Ascending aorta (tissue), 2 donors: Measurements from ENCODE around the gene CD68. TPM values are rescaled to one million over a fixed set of nuclear protein-coding genes. Genes with fewer than 3 reads are reported as not detected.

Source experiments
- DNase-seq, 2 donors: peaks; one replicate each; pipeline ENCODE4 v3.0.0-alpha.2; 2019; ENCODE audit warnings: low spot score in 2 of 2
- H3K27ac ChIP-seq, 2 donors: fragments of 200-600 bp; sonication (generic); one replicate each; pipeline ENCODE4 v1.5.1; 2016 to 2017; ENCODE audit warnings: mild to moderate bottlenecking in 1 of 2
- H3K27me3 ChIP-seq: fragments of 200-600 bp; sonication (generic); one replicate; pipeline ENCODE4 v1.5.1; 2017
- H3K36me3 ChIP-seq, 2 donors: fragments of 200-600 bp; sonication (generic); one replicate each; pipeline ENCODE4 v1.5.1; 2016
- H3K4me1 ChIP-seq, 2 donors: fragments of 200-600 bp; sonication (generic); one replicate each; pipeline ENCODE4 v1.5.1; 2016 to 2017; ENCODE audit warnings: mild to moderate bottlenecking in 1 of 2
- H3K4me3 ChIP-seq, 2 donors: fragments of 200-600 bp; sonication (generic); one replicate each; pipeline ENCODE4 v1.5.1; 2016 to 2017; ENCODE audit warnings: mild to moderate bottlenecking in 1 of 2
- H3K9me3 ChIP-seq, 2 donors: fragments of 200-600 bp; sonication (generic); one replicate each; pipeline ENCODE4 v1.5.1; 2016
- intact Hi-C: fragments of 100-400 bp; cut with DNase I; formaldehyde crosslinking; loops from one replicate; pipeline ENCODE4 v1.15.1; 2023
- total RNA-seq: library from RNA; depleted of rRNA; stranded (reverse); fragments of >200 nt; gene quantifications from one replicate; pipeline ENCODE4 v1.1.0, GENCODE V29; 2016
- TF ChIP-seq, protein P1 (sequence below), 3 experiments: fragments of 200-600 bp in 2 of 3; fragments of 450-650 bp in 1 of 3; sonication (generic) in 2 of 3; IDR thresholded peaks; one replicate each; pipeline ENCODE4 v1.5.1; 2016 to 2019; ENCODE audit warnings: antibody characterized with exemption in 3 of 3, mild to moderate bottlenecking in 1 of 3, moderate library complexity in 1 of 3

Gene CD68
- total RNA-seq, 1 donor from 2014 or later: 151 TPM

DNA sequence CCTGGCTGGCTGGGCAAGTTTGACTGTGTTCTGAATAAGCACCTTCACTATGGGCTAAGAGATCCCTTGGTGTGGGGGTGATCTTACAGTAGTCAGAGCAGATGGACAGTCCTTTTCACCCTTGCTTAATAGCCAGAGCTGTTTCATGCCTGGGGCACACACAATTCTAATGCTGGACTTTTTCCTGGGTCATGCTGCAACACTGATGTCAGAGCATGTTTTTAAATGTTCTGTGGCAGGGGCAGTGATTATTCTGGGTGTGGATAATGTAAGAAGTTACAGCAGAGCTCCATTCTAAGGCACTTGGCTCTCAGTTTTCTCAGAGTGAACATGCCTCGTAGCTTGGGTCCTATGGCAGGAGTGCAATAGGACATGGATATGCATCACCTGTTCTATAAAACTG is 4.0 kb upstream of the CD68 start:
- Histone ChIP-seq H3K27ac (peak overlapping the region in 1 of 2 donors; percentile 93), H3K27me3 (no peaks in the 10 kb centered on the region), H3K36me3 (peaks cover 56 to 62% of the 10 kb centered on the region in 2 donors), H3K9me3 (no peaks in the 10 kb centered on the region), H3K4me1 (peaks cover 3 to 28% of the 10 kb centered on the region in 2 donors), H3K4me3 (peak overlapping the region in 1 of 2 donors; percentile 78)
- TF ChIP-seq, protein P1, sequence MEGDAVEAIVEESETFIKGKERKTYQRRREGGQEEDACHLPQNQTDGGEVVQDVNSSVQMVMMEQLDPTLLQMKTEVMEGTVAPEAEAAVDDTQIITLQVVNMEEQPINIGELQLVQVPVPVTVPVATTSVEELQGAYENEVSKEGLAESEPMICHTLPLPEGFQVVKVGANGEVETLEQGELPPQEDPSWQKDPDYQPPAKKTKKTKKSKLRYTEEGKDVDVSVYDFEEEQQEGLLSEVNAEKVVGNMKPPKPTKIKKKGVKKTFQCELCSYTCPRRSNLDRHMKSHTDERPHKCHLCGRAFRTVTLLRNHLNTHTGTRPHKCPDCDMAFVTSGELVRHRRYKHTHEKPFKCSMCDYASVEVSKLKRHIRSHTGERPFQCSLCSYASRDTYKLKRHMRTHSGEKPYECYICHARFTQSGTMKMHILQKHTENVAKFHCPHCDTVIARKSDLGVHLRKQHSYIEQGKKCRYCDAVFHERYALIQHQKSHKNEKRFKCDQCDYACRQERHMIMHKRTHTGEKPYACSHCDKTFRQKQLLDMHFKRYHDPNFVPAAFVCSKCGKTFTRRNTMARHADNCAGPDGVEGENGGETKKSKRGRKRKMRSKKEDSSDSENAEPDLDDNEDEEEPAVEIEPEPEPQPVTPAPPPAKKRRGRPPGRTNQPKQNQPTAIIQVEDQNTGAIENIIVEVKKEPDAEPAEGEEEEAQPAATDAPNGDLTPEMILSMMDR (IDR thresholded peaks at IDR 0.05): no peak
- intact Hi-C loops: no loop called here
- DNase-seq: no peak

- no peak overlapping the region for H3K27ac ChIP-seq
- H3K36me3 ChIP-seq: peaks cover 51 to 57% of the 10 kb centered on the region in 2 donors
- intact Hi-C loops: no loop called here
Measured at GRCh38 chr17:7575959-7576358, 3.5 kb upstream of the CD68 start.

DNA sequence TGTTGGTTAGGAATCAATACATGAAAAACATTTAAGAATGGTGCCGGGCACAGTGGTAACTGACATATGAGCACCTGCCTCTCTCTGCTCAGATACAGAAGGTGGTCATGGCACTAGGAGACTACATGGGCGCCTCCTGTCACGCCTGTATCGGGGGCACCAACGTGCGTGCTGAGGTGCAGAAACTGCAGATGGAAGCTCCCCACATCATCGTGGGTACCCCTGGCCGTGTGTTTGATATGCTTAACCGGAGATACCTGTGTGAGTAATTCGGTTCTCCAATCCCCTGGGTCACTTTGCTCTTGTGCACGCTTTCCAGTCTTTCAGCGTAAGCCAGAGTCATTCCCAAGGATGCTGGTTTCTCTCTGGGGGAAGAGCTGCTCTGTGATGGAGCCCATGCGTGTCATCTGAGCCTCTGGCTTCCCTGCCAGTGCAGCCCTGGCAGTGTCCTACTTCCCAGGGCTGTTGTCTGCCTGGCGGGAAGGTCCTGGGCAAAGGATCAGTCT is 3.0 kb upstream of the CD68 start:
- DNase-seq: no peak
- Histone ChIP-seq H3K4me1 (peaks cover 5 to 31% of the 10 kb centered on the region in 2 donors), H3K9me3 (no peaks in the 10 kb centered on the region), H3K36me3 (peaks cover 50 to 53% of the 10 kb centered on the region in 2 donors), H3K27me3 (no peaks in the 10 kb centered on the region), H3K27ac (no peak overlapping the region), H3K4me3 (no peak overlapping the region)
- TF ChIP-seq, protein P1 (IDR thresholded peaks at IDR 0.05): no peak
- intact Hi-C loops: no loop called here

More at GRCh38 chr17:7575959-7576358, 3.5 kb upstream of the CD68 start:
- Histone ChIP-seq H3K27me3 (no peaks in the 10 kb centered on the region), H3K9me3 (no peaks in the 10 kb centered on the region), H3K4me3 (no peak overlapping the region), H3K4me1 (peaks cover 3 to 28% of the 10 kb centered on the region in 2 donors)
- TF ChIP-seq, protein P1 (IDR thresholded peaks at IDR 0.05): no peak
- DNase-seq: no peak

DNA sequence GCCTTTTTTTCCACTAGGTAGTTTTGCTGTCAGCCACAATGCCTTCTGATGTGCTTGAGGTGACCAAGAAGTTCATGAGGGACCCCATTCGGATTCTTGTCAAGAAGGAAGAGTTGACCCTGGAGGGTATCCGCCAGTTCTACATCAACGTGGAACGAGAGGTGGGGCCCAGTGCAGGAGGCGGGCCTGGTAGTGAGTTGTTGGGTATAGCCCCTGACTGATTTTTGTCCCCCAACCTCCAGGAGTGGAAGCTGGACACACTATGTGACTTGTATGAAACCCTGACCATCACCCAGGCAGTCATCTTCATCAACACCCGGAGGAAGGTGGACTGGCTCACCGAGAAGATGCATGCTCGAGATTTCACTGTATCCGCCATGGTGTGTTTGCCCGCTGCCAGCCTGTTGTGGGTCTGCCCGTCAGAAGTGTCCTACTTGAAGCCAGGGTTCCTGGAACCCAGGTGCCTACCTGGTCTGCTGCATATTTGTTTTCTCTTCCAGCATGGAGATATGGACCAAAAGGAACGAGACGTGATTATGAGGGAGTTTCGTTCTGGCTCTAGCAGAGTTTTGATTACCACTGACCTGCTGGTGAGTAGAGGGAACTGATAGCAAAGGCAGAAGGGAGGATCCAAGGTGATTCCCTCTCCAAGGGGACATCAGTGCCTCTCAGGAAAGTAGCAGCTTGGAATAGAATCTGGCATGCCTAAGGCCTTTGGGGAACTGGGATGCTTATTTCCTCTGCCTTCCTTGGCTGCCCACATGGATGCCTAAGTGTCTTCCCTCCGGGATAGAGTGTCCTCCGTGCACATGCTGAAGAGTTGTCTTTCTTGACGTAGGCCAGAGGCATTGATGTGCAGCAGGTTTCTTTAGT is 1.9 kb upstream of the CD68 start:
- H3K4me3 ChIP-seq: no peak overlapping the region
- H3K4me1 ChIP-seq: peaks cover 12 to 35% of the 10 kb centered on the region in 2 donors
- no peak for DNase-seq
- no peaks in the 10 kb centered on the region for H3K9me3 ChIP-seq
- H3K27ac ChIP-seq: peak overlapping the region in 1 of 2 donors; percentile 1
- no peaks in the 10 kb centered on the region for H3K27me3 ChIP-seq
- intact Hi-C loops: no loop called here
- TF ChIP-seq, protein P1 (IDR thresholded peaks at IDR 0.05): no peak
- H3K36me3 ChIP-seq: peaks cover 50 to 53% of the 10 kb centered on the region in 2 donors

GRCh38 chr17:7579834-7580603 is 581 bp downstream of the CD68 start:
- peak overlapping the region; percentile 30 to 65 for H3K4me3 ChIP-seq
- peaks cover 39 to 40% of the 10 kb centered on the region in 2 donors for H3K36me3 ChIP-seq
- no peak for DNase-seq
- TF ChIP-seq, protein P1 (IDR thresholded peaks at IDR 0.05): no peak
- no peaks in the 10 kb centered on the region for H3K9me3 ChIP-seq
- H3K4me1 ChIP-seq: peaks cover 25 to 37% of the 10 kb centered on the region in 2 donors
- intact Hi-C loops: loop anchor here (10.0 kb wide), 1 partner anchor 595 kb away; the partner anchor contains the start of gene TMEM107
- H3K27ac ChIP-seq: peak overlapping the region; percentile 85 to 87
- H3K27me3 ChIP-seq: no peaks in the 10 kb centered on the region
